ENCODE data around the gene MYL5.

GRCh38 chr4:666436-666810, 7.9 kb upstream of the MYL5 start:
- TF ChIP-seq YY1 (IDR thresholded peaks at IDR 0.05) (no peak), TAF1 (conservative IDR thresholded peaks at IDR 0.05) (no peak), ATF3 (IDR thresholded peaks at IDR 0.05) (no peak), SP1 (IDR thresholded peaks at IDR 0.05) (no peak), RAD21 (IDR thresholded peaks at IDR 0.05) (no peak), REST (IDR thresholded peaks at IDR 0.05) (no peak), EGR1 (IDR thresholded peaks at IDR 0.05; ENCODE audit: low read depth in 2 of 2) (no peak), GABPA (IDR thresholded peaks at IDR 0.05 in 1 of 2, conservative IDR thresholded peaks at IDR 0.05 in 1 of 2) (no peak), HNF4A (conservative IDR thresholded peaks at IDR 0.05) (no peak)
- TF ChIP-seq, protein P1, sequence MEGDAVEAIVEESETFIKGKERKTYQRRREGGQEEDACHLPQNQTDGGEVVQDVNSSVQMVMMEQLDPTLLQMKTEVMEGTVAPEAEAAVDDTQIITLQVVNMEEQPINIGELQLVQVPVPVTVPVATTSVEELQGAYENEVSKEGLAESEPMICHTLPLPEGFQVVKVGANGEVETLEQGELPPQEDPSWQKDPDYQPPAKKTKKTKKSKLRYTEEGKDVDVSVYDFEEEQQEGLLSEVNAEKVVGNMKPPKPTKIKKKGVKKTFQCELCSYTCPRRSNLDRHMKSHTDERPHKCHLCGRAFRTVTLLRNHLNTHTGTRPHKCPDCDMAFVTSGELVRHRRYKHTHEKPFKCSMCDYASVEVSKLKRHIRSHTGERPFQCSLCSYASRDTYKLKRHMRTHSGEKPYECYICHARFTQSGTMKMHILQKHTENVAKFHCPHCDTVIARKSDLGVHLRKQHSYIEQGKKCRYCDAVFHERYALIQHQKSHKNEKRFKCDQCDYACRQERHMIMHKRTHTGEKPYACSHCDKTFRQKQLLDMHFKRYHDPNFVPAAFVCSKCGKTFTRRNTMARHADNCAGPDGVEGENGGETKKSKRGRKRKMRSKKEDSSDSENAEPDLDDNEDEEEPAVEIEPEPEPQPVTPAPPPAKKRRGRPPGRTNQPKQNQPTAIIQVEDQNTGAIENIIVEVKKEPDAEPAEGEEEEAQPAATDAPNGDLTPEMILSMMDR (IDR thresholded peaks at IDR 0.05; ENCODE audit: low read depth, low read length, missing input control), result no peak
- TF ChIP-seq, protein P2, sequence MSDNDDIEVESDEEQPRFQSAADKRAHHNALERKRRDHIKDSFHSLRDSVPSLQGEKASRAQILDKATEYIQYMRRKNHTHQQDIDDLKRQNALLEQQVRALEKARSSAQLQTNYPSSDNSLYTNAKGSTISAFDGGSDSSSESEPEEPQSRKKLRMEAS (IDR thresholded peaks at IDR 0.05), result no peak

Data from liver (tissue), 3 donors.